ENCODE data around the gene PTPRQ. TPM values are rescaled to one million over a fixed set of nuclear protein-coding genes. Genes with fewer than 3 reads are reported as not detected.
"Not testable (repeated sequence)": the region's sequence is repeated elsewhere in the genome, so short reads cannot be mapped to it uniquely, and the experiment has no call there.

PTPRQ gene
- total RNA-seq, 2 donors from 2014 or later = 11.9 to 17.6 TPM

- no peak overlapping the region for H3K4me3 ChIP-seq
- H3K27ac ChIP-seq = no peak overlapping the region
- no peaks in the 10 kb centered on the region for H3K9me3 ChIP-seq
- TF ChIP-seq CTCF (IDR thresholded peaks at IDR 0.05) = no peak
- H3K27me3 ChIP-seq = no peaks in the 10 kb centered on the region
- no peaks in the 10 kb centered on the region for H3K36me3 ChIP-seq
- DNase-seq (ENCODE audit: low spot score) = no peak
- H3K4me1 ChIP-seq = no peaks in the 10 kb centered on the region
These were observed 199.9 kb downstream of the PTPRQ start for GRCh38 chr12:80643961-80644360.

GRCh38 chr12:80648881-80649280, 204.8 kb downstream of the PTPRQ start:
- H3K9me3 ChIP-seq = no peaks in the 10 kb centered on the region
- TF ChIP-seq CTCF (IDR thresholded peaks at IDR 0.05) = no peak
- no peaks in the 10 kb centered on the region for H3K27me3 ChIP-seq
- no peaks in the 10 kb centered on the region for H3K36me3 ChIP-seq
- no peaks in the 10 kb centered on the region for H3K4me1 ChIP-seq
- H3K4me3 ChIP-seq = no peak overlapping the region
- H3K27ac ChIP-seq = no peak overlapping the region
- no peak for DNase-seq (ENCODE audit: low spot score)

DNA sequence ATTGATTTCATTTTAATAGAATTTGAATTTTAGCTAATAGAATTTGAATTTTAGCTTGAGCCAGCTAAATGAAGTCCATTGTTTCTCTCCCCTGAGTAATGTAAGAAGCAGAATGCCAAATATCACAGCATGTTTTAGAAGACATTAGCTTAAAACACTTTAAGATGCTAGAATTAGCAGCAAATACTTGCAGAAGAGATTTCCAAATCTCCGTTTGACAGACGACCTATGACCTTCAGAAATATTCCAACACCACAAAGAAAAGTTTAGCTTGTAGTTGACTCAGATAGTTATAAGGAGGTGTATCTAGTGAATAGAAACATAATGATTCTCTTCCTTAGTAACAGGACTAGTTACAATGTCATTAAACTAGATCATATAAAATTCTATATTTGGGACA, 211.7 kb downstream of the PTPRQ start:
- H3K36me3 ChIP-seq = no peaks in the 10 kb centered on the region
- H3K9me3 ChIP-seq = no peaks in the 10 kb centered on the region
- no peak for TF ChIP-seq CTCF (IDR thresholded peaks at IDR 0.05)
- no peak overlapping the region for H3K27ac ChIP-seq
- H3K4me3 ChIP-seq = no peak overlapping the region
- no peaks in the 10 kb centered on the region for H3K27me3 ChIP-seq
- peaks cover 0 to 4% of the 10 kb centered on the region in 2 donors for H3K4me1 ChIP-seq
- no peak for DNase-seq (ENCODE audit: low spot score)

GRCh38 chr12:80659512-80660063, 215.6 kb downstream of the PTPRQ start:
- Histone ChIP-seq H3K9me3 (no peaks in the 10 kb centered on the region), H3K27ac (no peak overlapping the region), H3K36me3 (no peaks in the 10 kb centered on the region), H3K27me3 (no peaks in the 10 kb centered on the region), H3K4me1 (peaks cover 0 to 4% of the 10 kb centered on the region in 2 donors), H3K4me3 (no peak overlapping the region)
- no peak for TF ChIP-seq CTCF (IDR thresholded peaks at IDR 0.05)
- no peak for DNase-seq (ENCODE audit: low spot score)

DNA sequence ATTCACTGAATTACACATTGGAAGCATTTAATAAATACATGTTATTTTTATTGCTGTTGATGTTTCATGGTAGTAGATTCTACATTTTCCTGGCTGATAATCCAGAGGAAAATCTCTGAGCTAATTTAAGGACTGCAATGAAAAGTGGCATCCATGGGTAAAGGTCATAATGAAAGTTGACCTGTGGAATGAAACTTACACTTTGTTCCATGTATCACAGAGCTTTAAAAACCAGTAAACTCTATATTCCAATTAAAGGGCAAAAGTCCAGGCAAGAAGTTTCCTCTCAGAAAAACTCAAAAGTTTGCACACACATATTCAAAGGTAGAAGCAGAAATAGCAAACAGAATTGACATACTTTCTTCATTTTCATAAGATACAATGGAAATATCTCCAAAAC, 218.6 kb downstream of the PTPRQ start:
- no peak for DNase-seq (ENCODE audit: low spot score)
- Histone ChIP-seq H3K27ac (no peak overlapping the region), H3K4me1 (no peaks in the 10 kb centered on the region), H3K27me3 (no peaks in the 10 kb centered on the region), H3K9me3 (no peaks in the 10 kb centered on the region), H3K36me3 (no peaks in the 10 kb centered on the region), H3K4me3 (no peak overlapping the region)
- no peak for TF ChIP-seq CTCF (IDR thresholded peaks at IDR 0.05)

GRCh38 chr12:80670214-80670613, 226.2 kb downstream of the PTPRQ start:
- H3K4me3 ChIP-seq = no peak overlapping the region
- H3K27ac ChIP-seq = no peak overlapping the region
- no peaks in the 10 kb centered on the region for H3K4me1 ChIP-seq
- no peaks in the 10 kb centered on the region for H3K9me3 ChIP-seq
- H3K27me3 ChIP-seq = no peaks in the 10 kb centered on the region
- TF ChIP-seq CTCF (IDR thresholded peaks at IDR 0.05) = no peak
- H3K36me3 ChIP-seq = no peaks in the 10 kb centered on the region
- DNase-seq (ENCODE audit: low spot score) = no peak

GRCh38 chr12:80676042-80676636, 232.1 kb downstream of the PTPRQ start:
- DNase-seq (ENCODE audit: low spot score); H3K36me3 ChIP-seq; H3K9me3 ChIP-seq; H3K4me3 ChIP-seq; H3K27me3 ChIP-seq; H3K4me1 ChIP-seq; H3K27ac ChIP-seq: not testable (repeated sequence)
